ENCODE data around the gene PFDN6. TPM values are rescaled to one million over a fixed set of nuclear protein-coding genes. Genes with fewer than 3 reads are reported as not detected.

Gene PFDN6
- total and polyA plus RNA-seq, 9 of the 15 experiments (the other 6 are each of a cell fraction or from before 2014, with no cell fraction given): 6.8 to 475 (median 216) TPM

DNA sequence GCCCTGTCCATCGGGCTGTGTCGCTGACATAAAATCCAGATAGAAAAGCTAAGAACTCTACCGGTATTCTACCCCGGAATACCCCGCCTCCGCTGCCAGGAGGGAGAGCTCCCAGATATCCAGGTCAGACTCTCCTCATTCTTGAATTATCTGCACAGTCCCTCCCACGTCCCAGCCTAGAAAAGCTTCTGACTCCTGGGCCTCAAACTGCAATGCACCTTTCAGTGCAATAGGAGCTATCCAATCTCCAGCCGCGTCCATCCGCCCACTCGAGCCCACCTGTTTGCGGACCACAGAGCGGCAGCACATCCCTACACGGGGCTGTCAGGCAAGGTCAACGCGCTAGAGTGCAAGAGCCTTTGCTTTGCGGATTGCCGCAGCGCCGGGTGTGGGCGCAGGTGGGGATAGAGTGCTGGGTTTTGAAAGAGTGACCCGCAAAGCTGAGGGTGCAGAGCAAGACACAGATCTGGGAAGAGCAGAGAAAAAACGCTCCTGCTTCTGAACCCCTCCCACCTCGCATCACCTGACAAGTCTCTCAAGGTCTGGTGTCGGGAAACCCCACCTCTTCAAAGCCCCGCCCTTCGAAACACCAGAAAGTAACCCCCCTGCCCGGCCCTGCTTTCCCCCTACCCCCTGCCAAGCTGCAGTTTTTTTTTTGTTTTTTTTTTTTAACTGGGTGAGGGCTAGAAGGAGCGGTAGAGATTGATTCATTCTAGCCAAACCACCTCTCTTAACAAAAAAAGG lies 23.1 kb downstream of the PFDN6 start (continued):
- TF ChIP-seq SIN3A (IDR thresholded peaks at IDR 0.05; ENCODE audit: borderline replicate concordance in 2 of 2, control insufficient read depth in 1 of 2, low read depth in 2 of 2, low read length in 2 of 2) (peak in 1 of 2 experiments; percentile 53; a peak in 3 of 4 replicates), MEF2D (tag; conservative IDR thresholded peaks at IDR 0.05; ENCODE audit: low read depth) (no peak), ZNF318 (IDR thresholded peaks at IDR 0.05; ENCODE audit: borderline replicate concordance in 1 of 2, low read depth in 1 of 2) (no peak), KDM4B (IDR thresholded peaks at IDR 0.05; ENCODE audit: borderline replicate concordance in 2 of 2, low read depth in 1 of 2) (no peak; a peak in 1 of 4 replicates), ZNF347 (CRISPR knock-in tag; IDR thresholded peaks at IDR 0.05; ENCODE audit: low read depth) (no peak), CBX3 (IDR thresholded peaks at IDR 0.05; ENCODE audit: borderline replicate concordance in 1 of 2, low read length in 2 of 2) (0 out of 3 replicates have a peak, but pooled peaks of 1 of the 2 experiments have one; percentile 19), ESRRA (IDR thresholded peaks at IDR 0.05; ENCODE audit: borderline replicate concordance, low read depth) (peak; percentile 45; the same call in 1 of the 2 replicates), ZNF12 (CRISPR knock-in tag; IDR thresholded peaks at IDR 0.05) (peak; percentile 67; the same call in 1 of the 2 replicates), NFIC (IDR thresholded peaks at IDR 0.05) (no peak)
- TF ChIP-seq, protein P1, sequence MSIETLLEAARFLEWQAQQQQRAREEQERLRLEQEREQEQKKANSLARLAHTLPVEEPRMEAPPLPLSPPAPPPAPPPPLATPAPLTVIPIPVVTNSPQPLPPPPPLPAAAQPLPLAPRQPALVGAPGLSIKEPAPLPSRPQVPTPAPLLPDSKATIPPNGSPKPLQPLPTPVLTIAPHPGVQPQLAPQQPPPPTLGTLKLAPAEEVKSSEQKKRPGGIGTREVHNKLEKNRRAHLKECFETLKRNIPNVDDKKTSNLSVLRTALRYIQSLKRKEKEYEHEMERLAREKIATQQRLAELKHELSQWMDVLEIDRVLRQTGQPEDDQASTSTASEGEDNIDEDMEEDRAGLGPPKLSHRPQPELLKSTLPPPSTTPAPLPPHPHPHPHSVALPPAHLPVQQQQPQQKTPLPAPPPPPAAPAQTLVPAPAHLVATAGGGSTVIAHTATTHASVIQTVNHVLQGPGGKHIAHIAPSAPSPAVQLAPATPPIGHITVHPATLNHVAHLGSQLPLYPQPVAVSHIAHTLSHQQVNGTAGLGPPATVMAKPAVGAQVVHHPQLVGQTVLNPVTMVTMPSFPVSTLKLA (conservative IDR thresholded peaks at IDR 0.05): peak; percentile 32 to 70; a peak in 3 of 4 replicates

Data from K562 (cell line).